Skin of body (tissue), 2 donors: ENCODE measurements around the gene MAD2L2. TPM values are rescaled to one million over a fixed set of nuclear protein-coding genes. Genes with fewer than 3 reads are reported as not detected.

ENCODE experiments used
- DNase-seq: peaks from one replicate; lab custom pipeline; 2025; lab: John Stamatoyannopoulos, UW
- total RNA-seq: library from RNA; depleted of rRNA; stranded (reverse); fragments of >200 nt; gene quantifications from one replicate; pipeline ENCODE4 v1.2.3, GENCODE V29; 2014

MAD2L2 gene
- 21.6 TPM for total RNA-seq

DNA sequence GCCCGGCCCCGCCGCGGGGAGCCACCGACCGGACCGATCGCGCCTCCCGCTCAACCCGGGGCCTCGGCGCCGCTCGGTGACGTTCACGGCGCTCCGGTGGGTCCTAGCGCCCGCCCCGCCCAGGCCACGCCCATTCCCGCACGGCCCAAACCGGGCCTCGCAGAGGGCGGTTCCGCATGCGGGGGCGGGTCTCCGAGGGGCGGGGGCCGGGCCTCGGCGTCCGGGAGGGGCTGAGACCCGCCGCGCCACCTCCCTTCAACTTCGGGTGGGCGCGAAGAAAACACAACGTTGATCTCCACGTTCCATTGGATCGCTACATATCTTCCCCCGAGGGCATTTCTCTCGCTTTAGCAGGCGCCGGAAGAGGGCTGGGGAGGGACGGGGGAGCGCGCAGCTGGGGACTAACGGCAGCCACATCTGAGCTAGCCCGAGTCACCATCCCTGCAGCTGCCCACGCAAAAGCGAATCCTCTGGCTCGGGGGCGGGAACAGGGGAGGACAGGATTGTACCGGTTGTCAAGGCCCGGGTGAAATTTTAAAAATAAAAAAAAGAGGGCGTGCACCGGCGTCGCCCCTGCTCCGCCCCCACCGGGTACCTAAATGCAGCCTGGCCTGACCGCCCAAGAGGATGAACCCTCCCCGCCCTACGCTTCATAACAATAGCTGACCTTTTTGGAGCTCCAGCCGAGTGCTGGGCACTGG, at the start of gene MAD2L2:
TSS of gene MAD2L2 (minus strand) at position 78 of the 701 bp plus-strand sequence. CDS start 547 bp downstream, outside the sequence.
- peak; percentile 75 for DNase-seq

DNA sequence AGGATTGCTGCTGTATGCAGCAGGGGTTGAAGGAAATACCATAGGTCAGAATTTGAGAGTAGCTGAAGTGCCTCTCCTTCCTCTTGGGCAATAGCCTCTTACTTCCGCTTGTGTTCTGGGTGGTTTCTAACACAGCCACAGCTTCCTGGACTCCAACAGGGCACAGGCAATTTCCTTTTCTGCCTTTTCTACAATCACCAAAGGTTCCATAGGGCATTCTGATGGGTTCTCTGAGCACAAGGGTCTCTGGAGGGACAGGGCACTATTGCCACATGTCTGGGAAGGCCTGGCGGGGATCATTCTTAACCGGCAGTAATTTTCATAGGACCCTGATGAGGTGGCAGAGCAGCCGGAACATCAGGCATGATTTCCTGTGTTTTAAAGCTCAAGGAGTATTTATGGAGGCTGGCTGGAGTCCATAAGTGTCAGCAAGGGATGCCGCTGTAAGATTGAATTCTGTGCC, 49.5 kb upstream of the MAD2L2 start:
- DNase-seq = peak; percentile 16

DNA sequence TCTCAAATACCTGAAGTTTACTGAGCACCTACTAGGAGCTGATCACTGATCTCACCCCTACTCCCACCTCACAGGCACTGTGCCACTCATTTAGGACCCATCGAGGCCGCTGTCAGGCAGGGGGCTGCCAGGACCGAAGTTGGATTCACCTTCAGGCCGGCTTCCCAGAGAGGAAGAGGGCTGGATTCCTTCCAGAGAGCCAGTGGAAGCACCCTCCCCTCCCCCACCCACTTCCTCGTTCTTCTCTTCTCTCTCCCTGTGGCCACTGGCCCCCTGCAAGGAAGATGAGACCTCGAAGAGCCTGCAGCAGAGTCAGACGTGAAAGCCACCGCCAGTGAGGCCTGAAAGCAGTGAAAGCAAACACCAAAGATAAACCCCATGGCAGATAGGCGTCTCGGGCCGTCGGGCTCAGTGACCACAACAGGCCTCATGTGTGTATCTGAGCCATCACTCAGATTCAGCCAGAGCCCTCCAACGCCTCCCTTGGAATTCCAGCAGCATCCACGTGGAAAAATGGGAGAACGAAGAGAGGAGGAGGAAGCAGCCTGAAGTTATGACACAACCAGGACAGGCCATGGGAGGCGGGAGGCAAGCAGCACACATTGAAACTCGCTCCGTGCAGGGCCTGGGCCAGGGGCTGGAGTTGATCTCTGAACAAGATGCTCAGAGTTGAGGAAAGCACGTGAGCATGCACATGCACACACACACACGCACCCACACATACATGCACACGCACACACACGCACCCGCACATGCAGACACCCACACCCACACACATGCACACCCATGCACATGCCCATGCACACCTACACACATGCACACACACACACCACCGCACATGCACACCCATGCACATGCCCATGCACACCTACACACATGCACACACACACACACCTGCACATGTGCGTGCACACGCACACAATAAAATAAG, 48.8 kb upstream of the MAD2L2 start:
- no peak for DNase-seq

DNA sequence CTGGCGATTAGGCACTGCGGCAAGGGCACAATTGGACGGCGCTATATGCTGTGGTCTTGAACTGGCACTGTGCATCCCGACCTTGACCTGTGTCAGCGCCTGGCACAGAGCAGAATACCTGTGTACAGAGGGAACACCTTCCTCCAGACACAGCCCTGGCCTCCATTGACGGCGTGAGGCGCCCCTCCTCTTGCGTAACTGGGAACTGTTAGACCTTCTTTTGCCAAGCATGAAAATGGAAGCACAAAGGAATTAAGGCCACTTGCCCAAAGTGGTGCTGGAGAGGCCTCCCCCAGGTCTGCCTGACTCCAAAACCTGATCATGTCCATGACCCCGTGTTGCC, 48.2 kb upstream of the MAD2L2 start:
- no peak for DNase-seq

DNA sequence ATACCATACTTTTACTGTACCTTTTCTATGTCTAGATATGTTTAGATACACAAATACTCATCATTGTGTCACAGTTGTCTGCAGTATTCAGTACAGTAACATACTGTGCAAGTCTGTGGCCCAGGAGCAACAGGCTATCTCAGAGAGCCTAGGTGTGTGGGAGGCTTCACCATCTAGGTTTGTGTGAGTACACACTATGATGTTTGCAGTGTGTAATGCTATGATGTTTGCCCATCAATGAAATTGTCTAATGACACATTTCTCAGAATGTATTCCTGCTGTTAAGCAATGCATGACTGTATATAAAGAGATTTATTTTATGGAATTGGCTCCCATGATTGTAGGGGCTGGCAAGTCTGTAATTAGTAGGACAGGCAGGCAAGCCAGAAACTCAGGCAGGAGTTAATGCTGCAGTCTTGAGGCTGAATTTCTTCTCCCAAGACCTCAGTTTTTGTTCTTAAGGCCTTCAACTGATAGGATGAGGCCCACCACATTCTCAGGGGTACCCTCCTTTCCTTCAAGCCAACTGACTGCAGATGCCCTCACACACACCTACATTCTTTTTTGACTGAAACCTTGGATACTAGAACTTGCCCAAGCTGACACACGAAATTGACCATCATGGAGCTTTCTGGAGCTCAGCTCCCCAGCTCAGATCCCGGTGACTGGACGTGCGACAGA, 47.3 kb upstream of the MAD2L2 start:
- DNase-seq = no peak

DNA sequence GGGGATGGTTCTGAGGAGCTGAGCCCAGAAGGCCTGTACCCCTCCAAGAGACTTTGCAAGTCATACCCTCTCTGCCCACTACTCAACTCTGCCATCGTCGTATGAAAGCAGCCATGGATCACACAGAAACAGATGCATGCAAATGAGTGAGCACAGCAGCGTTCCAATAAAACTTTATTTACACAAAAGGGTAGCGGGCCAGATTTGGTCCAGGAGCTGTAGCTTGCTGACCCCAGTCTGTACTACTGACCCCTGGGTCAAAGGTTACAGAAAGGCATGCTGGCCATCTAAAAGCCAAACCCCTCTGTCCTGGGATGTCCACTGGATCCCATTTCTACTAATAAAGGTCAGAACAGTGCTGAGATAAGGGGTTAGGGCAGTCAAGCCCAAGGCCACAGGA, 46.2 kb upstream of the MAD2L2 start:
- no peak for DNase-seq

- DNase-seq = no peak
Observed at GRCh38 chr1:11725616-11726015, 44.7 kb upstream of the MAD2L2 start.

DNA sequence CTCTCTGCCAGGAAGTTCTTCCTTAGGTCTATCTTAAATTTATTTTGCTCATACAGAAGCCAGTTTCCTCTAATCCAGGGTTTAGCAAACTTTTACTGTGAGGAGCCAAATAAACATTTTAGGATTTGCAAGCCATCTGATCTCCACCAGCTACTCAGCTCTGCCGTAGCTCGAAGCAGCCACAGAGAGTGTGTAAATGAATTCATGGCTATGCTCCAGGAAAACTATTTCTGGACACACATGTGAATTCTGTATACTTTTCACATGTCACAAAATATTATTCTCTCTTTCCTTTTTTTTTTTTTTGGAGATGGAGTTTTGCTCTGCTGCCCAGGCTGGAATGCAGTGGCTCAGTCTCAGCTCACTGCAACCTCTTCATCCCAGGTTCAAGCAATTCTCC, 41.6 kb upstream of the MAD2L2 start:
- peak; percentile 41 for DNase-seq

GRCh38 chr1:11721311-11721710, 40.4 kb upstream of the MAD2L2 start:
- no peak for DNase-seq

GRCh38 chr1:11720525-11720924, 39.6 kb upstream of the MAD2L2 start:
- DNase-seq = no peak

DNA sequence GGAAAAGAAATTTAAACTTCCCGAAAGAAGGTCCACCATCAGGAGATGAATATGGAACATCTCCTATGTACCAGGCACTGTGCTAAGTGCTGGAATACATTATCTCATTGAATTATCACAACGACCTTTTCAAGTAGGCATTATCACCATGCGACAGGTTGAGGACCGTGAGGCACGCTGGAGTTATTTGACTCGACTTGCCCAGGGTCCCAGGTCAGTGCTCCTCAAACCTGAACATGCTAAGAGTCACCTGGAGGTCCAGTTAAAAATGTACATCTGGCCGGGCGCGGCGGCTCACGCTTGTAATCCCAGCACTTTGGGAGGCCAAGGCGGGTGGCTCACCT, 39.1 kb upstream of the MAD2L2 start:
- DNase-seq = no peak

DNA sequence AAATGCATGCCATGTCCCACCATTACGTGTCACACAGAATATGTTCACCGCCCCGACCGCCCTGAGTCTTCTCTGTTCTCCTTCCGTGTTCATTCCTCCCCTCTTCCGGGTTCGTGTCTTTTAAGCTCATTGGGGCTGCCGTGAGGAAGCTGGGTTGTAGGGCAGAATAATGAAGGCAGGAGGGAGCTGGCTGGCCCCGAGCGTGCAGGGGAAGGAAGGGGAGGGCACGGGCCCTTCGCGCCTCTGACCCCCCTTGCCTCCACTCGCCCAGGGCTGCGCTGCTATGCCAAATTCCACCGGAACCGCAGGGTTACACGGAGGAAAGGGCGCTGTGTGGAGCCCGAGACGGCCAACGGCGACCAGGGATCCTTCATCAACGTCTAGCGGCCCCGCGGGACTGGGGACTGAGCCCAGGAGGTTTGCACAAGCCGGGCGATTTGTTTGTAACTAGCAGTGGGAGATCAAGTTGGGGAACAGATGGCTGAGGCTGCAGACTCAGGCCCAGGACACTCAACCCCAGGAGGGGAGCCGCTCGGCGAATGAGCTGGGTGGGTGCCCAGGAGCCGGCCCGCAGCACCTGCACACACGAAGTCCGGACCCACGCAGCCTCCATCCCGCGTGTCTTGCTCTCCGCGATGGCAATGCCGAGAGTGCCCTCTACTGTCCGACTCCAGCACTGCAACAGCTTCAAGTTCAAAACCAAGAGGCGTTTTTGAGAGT, 38.5 kb upstream of the MAD2L2 start:
- DNase-seq = no peak

- no peak for DNase-seq
Observed at GRCh38 chr1:11714831-11715575, 34.1 kb upstream of the MAD2L2 start.

- no peak for DNase-seq
Observed at GRCh38 chr1:11713095-11713494, 32.1 kb upstream of the MAD2L2 start.

GRCh38 chr1:11712285-11712684, 31.3 kb upstream of the MAD2L2 start:
- DNase-seq = no peak

DNA sequence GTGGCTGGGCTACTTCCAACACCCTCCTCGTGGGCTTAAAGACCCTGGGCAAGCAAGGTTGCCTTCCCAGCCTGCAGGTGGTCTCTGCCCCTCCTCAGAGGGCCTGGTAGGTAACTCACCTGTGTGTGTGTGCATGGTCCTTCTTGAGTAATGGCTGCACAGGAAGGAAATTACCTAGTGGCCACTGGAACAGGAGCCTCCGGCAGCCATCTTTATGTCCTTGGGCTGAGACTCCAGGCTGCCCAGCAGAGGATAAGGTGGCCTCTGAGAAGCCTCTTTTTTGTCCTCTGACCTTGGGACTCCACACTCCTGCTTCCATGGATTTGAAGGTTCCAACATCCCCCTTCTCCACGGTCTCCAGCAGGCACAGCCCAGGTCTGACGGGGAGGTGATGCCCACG, 30.5 kb upstream of the MAD2L2 start:
- DNase-seq = no peak

- DNase-seq = no peak
Observed at GRCh38 chr1:11708554-11709350, 27.8 kb upstream of the MAD2L2 start.

- DNase-seq = no peak
Observed at GRCh38 chr1:11707621-11708276, 26.8 kb upstream of the MAD2L2 start.

- no peak for DNase-seq
Observed at GRCh38 chr1:11706292-11706691, 25.3 kb upstream of the MAD2L2 start.
